ENCODE data around the gene CCL22.

DNA sequence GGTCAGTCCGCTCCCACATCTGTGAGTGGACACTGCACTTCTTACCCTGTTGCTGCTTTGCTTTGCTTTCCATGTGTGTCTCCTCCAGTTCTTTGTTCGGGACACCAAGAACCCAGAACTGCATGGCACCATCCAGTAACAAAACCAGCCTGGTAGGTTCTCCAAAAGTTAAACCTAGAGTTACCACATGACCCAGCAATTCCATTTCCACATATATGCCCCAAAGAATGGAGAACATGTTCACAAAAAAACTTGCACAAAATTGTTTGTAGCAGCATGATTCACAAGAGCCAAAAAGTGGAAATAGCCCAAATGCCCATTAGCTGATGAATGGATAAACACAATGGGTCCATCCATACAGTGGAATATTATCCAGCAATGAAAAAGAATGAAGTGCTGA, 10.3 kb upstream of the CCL22 start:
- TF ChIP-seq, protein P1, sequence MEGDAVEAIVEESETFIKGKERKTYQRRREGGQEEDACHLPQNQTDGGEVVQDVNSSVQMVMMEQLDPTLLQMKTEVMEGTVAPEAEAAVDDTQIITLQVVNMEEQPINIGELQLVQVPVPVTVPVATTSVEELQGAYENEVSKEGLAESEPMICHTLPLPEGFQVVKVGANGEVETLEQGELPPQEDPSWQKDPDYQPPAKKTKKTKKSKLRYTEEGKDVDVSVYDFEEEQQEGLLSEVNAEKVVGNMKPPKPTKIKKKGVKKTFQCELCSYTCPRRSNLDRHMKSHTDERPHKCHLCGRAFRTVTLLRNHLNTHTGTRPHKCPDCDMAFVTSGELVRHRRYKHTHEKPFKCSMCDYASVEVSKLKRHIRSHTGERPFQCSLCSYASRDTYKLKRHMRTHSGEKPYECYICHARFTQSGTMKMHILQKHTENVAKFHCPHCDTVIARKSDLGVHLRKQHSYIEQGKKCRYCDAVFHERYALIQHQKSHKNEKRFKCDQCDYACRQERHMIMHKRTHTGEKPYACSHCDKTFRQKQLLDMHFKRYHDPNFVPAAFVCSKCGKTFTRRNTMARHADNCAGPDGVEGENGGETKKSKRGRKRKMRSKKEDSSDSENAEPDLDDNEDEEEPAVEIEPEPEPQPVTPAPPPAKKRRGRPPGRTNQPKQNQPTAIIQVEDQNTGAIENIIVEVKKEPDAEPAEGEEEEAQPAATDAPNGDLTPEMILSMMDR (IDR thresholded peaks at IDR 0.05): no peak
- TF ChIP-seq POLR2A (IDR thresholded peaks at IDR 0.05): no peak
